ENCODE measurements around the gene GALNT11.
"Not testable (repeated sequence)": the region's sequence is repeated elsewhere in the genome, so short reads cannot be mapped to it uniquely, and the experiment has no call there.

Gene GALNT11

DNA sequence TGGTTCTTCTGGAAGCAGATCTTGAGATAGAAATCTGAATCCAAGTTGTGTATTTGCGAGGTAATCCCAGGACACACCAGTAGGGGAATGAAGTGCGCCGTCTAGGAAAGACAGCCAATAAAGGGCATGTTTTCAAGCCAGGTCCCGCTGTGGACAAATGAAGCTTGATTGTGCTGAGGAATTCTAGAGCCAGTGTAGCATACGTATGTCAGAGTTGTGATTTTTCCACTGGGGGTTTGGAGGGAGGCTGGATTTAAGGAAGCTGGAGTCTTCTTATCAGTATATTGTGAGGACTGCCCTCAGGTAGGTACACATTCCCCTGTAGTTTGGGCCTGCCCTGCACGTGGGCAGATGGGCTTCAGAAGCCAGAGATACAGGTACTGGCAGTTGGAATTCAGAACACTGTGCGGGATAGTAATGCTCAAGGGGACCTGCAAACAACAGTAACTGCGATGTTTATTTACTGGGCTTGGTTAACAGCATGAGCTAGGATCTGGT, 50.9 kb downstream of the GALNT11 start:
- no peak for DNase-seq

DNA sequence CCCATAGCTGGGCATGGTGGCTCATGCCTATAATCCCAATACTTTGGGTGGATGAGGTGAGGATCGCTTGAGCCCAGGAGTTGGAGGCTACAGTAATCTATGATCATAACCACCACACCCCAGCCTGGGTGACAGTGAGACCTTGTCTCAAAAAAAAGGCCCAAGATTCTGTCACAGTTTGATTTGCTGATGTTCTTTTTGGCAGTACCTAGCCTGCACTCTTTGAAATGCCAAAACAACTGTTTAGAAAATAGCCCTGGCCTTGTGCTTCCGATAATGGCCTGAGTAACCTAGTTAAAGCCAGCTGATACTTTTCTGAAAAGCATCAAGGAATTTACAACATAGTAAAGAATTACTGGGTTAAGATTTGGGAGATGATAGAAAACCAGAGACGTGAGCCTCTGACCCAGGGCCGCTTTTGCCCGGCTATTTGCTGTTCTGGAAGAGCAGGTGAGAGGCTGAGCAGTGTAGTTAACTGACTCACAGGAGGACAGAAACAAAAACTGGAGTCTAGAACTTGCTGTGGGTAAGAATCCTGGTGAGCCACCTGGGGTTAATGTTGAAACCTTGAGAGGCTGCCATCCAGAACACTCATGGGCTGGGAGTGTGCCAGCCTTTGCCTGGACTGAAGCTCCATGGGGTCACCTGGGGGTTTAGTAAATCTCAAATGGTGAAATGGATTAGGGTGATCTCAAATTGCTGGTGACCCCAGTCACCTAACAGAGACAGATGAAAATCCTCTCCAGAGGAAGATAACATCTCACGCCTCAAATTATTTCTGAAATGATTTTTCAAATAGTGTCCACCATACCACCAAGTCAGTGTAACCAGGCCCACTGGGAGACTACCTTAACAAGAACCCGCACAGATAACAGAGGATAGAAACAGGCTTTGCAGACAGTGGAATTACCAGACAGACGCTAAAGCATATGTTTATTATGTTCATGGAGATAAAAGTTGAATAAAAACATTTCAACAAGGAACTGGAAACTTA, 51.8 kb downstream of the GALNT11 start:
- no peak for DNase-seq

DNA sequence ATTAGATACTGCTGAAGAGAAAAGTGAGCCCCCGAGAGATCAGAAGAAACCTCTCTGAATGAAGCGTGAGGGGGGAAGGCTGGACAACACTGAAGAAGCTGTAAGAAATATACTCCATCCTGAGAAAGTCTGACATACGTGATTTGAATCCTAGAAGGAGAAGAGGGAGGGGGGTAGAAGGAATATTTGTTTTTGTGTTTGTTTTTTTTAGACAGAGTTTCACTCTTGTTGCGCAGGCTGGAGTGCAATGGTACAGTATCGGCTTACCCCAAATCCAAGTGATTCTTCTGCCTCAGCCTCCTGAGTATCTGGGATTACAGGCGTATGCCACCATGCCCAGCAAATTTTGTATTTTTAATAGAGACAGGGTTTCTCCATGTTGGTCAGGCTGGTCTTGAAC, 52.6 kb downstream of the GALNT11 start:
- no peak for DNase-seq

DNA sequence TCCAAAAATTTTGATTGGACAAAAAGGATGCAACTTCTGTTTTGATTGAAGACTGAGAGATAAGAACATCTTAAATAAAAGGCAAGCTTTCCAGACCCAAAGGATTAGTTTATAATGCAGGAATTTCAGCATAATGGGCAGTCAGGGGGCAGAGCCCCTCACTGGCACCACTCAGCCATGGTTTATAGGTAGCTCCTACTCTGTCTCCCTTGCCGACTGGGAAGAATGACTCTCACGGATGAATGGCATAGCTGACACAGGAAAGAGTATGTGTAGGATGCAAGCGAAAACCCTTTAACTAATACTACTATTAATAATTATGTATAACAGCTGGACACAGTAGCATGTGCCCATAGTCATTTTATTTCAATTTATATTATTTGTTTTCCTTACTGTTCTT, 53.3 kb downstream of the GALNT11 start:
- no peak for DNase-seq

DNA sequence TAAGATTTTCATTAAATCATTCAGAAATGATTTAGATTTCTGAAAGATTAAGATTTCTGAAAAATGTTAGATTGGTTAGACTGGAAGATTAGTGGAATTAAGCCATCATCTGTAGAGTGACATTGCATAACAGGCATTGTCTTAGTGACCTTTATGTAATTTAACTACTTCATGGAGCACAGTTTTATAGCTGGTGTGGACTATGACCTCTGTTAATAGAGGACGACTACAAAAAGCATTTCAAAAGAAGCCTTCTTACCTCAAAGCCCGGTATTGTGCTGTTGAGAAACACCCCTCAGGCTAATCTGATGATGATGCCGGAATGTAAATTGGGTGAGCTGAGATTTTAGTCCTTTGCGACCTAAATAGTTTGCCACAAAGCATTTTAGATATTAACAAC, 55.6 kb downstream of the GALNT11 start:
- no peak for DNase-seq

DNA sequence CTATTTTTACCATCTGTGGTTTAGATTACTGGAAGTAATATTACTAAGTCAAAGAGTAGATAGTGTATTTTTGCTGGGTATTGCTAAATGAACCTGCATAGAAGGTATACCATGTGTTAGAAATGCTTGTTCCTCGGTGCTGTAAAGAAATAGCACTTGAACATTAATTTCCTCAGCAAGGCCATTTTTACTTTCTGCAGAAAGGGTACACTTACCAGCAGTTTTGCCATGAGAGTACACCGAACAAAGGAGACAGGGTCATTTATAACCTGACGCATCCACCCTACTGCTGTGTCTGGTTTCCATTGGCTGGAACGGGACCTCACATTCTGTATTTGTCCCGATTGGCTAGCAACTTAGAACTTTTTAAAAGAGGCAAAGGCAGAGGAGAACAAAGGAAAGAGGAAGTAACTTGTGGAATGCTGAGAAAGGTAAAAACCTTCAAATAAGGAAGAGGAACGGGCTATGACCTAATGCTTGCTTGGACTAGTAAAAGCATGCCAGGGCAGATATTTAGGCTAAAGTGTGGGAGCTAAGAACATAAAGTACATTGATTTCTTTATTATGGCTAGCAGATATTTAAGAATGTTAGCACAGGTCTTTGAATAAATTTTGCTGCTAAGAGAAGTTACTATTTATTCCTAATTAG, 56.7 kb downstream of the GALNT11 start:
- DNase-seq: not testable (repeated sequence)

GRCh38 chr7:152085131-152085530, 59.7 kb downstream of the GALNT11 start:
- no peak for DNase-seq

DNA sequence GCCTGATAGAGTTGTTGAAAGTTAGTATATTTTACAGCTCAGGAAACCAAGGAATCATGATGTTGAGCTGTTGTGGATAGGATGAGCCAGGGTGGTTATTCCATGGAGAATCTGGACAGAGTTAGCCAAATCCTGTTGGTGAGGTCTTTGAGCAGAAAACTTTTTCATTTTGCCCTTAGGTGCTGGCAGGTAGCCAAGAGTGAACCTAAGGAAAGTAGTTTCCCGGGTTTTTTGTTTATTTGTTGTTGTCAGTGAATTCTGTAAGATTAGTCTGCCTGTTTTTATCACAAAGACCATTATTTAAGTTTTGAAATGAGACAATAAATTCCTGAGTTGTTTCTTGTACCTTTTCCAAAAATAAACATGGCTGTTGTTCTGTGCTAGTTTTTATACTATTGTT, 61.0 kb downstream of the GALNT11 start:
- no peak for DNase-seq

- no peak for DNase-seq
These were observed 63.7 kb downstream of the GALNT11 start for GRCh38 chr7:152089183-152089582.

DNA sequence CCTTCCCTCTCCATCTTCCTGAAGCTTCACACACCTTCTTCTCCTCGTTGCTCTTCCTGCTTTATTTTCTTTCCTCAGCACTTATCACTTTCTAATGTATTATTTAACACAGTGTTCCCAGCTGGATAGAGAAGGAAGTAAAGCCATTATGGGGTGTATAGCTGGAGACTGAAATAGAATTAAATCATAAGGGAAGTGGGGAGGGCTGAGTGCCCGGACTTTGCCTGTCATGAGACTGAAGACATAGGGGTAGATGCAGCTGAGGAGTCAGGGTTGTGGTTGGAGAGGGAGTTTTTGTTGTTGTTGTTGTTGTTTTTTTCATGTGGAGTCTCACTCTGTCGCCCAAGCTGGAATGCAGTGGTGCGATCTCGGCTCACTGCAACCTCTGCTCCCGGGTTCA, 65.3 kb downstream of the GALNT11 start:
- no peak for DNase-seq

- DNase-seq: no peak
These were observed 68.2 kb downstream of the GALNT11 start for GRCh38 chr7:152093717-152094116.

- DNase-seq: no peak
These were observed 70.3 kb downstream of the GALNT11 start for GRCh38 chr7:152095771-152096170.

- no peak for DNase-seq
These were observed 71.9 kb downstream of the GALNT11 start for GRCh38 chr7:152097330-152097729.

DNA sequence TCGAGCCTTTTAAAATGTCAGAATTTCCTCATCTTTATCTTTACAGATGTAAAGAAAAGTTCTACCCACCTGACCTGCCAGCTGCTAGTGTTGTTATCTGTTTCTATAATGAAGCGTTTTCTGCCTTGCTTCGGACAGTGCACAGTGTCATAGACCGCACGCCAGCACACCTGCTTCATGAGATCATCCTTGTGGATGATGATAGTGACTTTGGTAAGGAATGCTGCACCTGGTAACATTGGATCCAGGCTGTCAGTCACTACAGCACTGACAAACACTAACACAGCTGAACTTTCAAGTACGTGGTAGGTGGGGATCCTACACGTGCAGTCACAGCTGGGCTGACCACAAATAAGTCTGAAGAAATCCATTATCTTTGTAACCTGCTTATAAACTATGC, 77.6 kb downstream of the GALNT11 start:
- no peak for DNase-seq

DNA sequence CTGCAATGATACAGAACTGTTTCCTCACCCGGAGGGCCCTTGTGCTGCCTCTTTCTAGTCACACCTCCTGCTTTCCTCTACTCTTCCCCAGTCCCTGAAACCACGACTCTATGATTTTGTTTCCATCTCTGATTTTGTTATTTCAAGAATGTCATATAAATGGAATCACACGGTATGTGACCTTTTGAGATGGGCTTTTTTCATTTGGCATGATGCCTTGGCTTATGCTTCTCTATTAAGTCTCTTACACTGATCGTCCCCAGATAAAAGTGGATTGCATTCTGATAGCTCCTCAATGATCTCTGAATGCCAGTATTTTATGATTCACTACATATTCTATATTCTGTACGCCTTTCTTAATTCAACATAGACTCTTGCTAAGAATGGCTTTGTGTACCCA, 78.2 kb downstream of the GALNT11 start:
- no peak for DNase-seq

DNA sequence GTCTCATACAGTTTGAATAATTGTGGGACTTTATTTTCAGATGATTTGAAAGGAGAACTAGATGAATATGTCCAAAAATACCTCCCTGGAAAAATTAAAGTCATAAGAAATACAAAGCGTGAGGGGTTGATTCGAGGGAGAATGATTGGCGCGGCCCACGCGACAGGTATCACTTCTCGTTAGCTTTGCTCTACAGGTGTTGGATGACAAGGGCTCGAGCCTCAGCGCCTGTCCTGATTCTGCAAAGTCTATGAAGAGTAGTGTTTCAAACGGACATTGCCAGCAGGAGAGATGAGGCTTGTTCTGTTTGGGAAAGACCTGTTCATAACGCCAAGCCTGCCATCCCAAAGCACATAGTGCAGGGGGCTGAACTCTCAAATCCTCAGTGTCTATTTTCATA, 79.7 kb downstream of the GALNT11 start:
- no peak for DNase-seq

DNA sequence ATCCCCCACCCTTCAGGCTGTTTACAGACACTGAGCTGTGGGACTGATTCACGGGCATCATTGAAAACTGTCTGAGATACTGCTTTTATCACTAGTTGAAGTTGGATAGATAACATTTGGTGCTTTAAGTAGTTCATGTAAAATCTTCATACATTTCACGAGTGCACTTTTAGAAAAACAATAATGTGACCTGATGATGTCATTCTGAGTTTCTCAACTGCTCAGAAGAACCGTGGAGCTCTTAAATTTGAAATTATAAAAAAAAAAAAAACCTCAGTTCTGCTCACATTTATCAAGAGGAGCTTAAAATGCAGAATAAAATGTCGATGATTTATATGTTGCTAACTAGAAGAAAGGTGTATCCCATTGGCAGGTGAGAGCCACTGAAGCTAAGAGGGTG, 81.5 kb downstream of the GALNT11 start:
- no peak for DNase-seq

- no peak for DNase-seq
These were observed 82.5 kb downstream of the GALNT11 start for GRCh38 chr7:152107945-152108344.

DNA sequence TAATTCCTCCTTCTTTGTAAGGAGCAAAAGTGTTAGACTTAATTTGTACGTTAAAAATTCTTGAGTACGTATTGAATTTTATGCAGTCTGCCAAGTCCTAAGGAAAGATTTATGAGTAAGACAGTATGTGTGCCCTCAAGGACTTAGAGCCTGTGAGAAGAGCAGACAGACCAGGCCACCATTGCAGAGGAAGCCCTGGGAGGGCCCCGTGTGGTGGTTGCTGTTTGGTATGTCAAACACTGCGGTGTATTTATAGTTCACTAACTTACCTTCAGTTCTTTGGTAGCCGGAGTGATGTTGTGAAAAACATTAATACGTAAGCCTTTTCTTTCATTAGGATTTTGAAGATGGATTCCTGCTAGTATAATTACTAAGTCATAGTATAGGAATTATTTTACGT, 82.9 kb downstream of the GALNT11 start:
- DNase-seq: no peak

DNA sequence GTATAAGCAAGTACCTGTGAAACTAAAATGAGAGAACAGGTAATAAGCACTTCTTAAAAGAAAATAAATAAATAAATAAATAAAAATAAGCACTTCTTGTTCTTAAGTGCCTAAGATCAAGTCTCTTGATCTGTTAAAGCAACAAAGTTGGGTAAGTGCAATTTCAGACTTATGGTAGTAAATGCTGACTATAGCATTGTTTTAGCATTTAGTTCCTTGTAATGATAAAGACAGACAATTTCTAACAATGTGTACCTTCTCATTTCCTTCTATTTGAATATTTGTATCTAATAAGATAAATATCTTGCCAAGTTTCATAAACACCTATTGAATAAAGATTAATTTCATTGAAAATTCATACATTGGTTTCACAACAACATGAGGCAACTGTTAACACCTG, 87.4 kb downstream of the GALNT11 start:
- no peak for DNase-seq

DNA sequence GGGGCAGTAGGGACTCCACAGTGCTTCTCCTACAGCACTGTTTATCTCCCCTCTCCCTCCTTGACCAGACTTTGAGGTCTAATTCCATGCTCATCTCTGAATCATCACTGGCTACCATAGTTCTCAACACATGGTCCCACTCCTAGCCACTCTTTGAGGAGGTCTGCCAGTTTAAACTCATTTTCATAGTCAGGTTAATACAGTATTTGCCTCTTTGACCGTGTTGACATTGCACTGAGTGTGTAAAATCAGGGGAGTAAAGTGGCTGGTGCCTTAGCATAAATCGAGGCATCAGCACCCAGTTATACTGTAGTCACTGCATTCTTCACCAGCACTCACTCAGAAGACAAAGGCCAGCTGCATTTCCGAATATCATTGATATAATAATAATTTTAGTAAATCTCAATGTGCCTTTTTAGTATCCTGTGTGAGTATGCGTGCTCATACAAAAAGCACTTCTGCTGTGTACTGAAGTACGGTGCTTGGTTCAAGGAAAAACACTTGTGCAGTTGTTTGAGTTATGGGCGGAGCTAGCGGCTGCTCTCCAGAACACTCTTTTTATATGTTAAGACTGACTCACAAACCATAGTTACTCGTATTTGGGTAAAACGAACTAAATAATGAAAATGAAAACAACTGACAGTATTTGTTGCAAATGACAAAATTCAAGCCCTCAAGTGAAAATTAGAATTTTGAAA, 89.7 kb downstream of the GALNT11 start:
- no peak for DNase-seq

DNA sequence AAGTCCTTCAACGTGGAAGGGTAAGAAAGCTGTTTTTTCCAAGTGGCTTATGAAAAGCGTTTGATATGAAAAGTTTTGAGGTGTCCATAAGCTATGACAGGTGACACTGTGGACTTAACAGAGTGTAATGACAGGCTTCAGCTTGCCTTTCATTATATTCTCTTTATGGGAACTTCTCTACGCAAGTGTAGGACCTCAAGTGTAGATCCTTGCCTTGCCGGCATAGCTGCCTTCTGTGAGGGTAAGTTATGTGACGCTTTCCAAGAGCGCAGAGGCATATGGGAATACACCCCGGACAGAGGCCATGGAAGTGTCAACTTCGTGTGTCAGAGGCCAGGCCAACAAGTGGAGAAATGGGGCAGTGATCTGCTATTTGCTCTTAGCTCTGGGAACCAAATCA, 91.9 kb downstream of the GALNT11 start:
- DNase-seq: no peak

DNA sequence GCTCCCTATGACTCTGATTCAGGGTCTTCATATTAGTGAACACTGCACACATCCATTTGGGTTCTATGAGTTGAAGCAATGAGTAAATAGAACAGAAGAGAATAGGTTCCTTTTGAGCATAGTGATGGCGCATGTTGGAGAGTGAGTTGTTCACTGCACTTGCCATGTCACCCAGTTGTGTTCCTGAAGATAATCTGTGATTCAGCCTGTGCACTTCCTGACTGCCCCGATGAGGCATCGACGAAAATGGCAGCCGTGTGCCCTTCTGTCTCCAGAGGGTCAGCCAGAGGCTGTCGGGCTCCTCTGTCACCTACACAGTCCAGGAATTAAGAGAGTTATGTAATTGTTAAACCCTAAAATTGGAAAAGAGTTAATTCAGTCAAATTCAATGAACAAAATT, 94.7 kb downstream of the GALNT11 start:
- DNase-seq: no peak

DNA sequence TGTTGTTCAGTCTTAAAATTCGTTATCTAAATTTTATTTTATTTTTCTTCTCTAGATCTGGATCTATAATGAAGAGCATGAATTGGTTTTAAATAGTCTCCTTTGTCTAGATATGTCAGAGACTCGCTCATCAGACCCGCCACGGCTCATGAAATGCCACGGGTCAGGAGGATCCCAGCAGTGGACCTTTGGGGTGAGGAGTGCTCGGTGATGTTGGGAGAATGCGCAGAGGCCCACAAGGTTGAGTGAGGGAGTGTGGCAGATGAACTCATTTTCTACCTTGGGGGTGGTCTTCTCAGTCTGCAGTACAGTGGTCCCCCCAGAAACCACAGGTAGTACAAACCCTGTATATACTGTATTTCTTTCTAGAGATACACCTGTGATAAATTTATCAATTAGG, 95.3 kb downstream of the GALNT11 start:
- DNase-seq: no peak
